Measurements from ENCODE around the gene ARID3A.

Gene ARID3A

DNA sequence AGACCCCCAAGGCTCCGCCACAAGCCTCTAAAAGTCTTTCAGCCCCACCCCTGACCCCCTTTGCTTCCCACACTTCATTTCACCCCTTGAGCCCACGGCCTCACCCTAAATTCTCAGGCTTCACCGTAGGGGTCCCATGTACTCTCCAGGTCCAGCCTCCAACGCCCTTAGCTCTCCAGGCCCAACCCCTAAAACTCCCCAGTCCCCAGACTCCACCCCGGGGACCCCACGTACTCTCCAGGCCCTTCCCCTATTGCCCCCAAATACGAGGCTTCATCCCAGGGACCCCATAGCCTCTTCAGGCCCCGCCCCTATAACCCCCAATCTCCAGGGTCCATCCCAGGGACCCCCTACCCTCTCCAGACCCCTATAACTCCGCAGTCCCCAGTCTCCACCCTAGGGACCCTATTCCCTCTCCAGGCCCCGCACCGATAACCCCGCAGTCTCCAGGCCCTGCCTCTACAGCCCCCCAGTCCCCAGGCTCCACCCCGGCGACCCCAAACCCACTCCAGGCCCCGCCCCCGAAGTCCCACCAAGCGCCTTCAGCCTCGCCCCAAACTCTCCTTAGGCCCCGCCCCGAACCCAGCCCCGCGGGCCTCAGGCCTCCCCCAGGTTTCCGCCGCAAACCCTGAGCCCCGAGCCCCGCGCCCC lies 33.5 kb upstream of the ARID3A start:
- DNase-seq (ENCODE audit: low spot score), result no peak

DNA sequence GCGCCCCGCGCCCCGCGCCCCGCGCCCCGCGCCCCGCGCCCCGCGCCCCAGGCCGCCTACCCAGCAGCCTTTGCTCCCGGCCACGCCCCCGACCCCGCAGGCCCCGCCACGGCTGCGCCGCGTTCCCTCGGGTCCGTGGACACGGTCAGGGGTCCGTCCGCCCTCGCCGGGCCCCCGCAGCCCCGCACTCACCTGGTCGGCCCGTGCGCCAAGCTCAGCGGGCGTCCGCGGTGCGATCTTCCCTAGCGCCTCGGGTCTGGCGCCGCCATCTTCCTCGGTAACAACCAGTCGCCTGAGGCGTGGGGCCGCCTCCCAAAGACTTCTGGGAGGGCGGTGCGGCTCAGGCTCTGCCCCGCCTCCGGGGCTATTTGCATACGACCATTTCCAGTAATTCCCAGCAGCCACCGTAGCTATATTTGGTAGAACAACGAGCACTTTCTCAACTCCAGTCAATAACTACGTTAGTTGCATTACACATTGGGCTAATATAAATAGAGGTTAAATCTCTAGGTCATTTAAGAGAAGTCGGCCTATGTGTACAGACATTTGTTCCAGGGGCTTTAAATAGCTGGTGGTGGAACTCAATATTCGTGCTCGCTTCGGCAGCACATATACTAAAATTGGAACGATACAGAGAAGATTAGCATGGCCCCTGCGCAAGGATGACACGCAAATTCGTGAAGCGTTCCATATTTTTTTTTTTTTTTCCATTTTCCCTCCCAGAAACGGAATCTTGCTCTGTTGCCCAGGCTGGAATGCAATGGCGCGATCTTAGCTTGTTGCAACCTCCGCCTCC lies 32.7 kb upstream of the ARID3A start, which contains the start of the genes MED16 and RNU6-9:
Gene MED16, minus strand, starts transcription at position 294 of the 796 bp plus-strand sequence. CDS start 2,056 bp downstream, outside the sequence.
Gene RNU6-9, plus strand, starts transcription at position 591 of the 796 bp plus-strand sequence.
- DNase-seq (ENCODE audit: low spot score), result peak; percentile 99

DNA sequence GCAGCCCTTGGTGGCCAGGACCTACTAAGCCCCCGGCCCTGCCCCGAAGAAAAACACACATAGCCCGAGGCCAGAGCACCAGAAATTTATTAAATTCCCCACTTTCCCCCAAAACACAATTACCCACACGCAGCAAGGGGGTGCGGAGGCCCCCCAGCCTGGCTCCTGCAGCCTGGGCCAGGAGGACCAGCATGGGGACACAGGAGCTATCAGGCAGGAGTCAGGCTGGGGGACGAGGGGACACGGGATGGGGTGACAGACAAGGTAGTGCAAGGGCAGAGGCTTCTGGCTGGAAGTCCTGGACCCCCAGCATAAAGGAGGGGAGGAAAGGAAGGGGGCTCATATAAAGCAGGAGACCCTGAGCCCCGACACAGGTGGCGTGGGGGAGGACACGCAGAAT lies 29.4 kb upstream of the ARID3A start:
- DNase-seq (ENCODE audit: low spot score), result no peak

DNA sequence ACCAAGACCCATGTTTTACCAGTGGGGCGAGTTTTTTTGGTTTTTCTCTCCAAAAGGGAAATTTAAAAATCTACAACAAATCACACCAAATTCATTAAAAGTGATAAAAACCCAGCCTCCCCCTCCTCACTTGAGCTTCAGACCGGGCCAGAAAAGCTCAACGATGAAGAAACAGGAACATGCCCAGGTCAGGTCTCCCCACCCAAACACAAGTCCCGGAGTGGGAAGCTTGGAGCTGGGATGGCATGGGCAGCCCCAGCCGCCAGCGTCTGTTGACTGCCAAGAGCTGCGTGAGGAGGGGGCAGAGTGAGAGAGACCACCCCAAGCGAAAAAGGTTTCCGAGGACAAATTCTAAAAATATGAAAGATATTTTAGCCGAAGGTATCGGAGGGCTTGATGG lies 28.8 kb upstream of the ARID3A start:
- no peak for DNase-seq (ENCODE audit: low spot score)

GRCh38 chr19:897442-898039 lies 28.3 kb upstream of the ARID3A start:
- DNase-seq (ENCODE audit: low spot score), result no peak

GRCh38 chr19:898663-899062 lies 27.2 kb upstream of the ARID3A start:
- no peak for DNase-seq (ENCODE audit: low spot score)

- no peak for DNase-seq (ENCODE audit: low spot score)
Observed at GRCh38 chr19:899336-900042, 26.3 kb upstream of the ARID3A start.

- no peak for DNase-seq (ENCODE audit: low spot score)
Observed at GRCh38 chr19:900043-900301, 25.9 kb upstream of the ARID3A start.

- peak; percentile 65 for DNase-seq (ENCODE audit: low spot score)
Observed at GRCh38 chr19:900302-901111, 25.3 kb upstream of the ARID3A start.

GRCh38 chr19:901216-902092 lies 24.4 kb upstream of the ARID3A start:
- DNase-seq (ENCODE audit: low spot score), result no peak

GRCh38 chr19:902093-902370 lies 23.8 kb upstream of the ARID3A start:
- DNase-seq (ENCODE audit: low spot score), result no peak

- DNase-seq (ENCODE audit: low spot score), result no peak
Observed at GRCh38 chr19:902446-903226, 23.2 kb upstream of the ARID3A start.

- no peak for DNase-seq (ENCODE audit: low spot score)
Observed at GRCh38 chr19:903266-903797, 22.5 kb upstream of the ARID3A start.

DNA sequence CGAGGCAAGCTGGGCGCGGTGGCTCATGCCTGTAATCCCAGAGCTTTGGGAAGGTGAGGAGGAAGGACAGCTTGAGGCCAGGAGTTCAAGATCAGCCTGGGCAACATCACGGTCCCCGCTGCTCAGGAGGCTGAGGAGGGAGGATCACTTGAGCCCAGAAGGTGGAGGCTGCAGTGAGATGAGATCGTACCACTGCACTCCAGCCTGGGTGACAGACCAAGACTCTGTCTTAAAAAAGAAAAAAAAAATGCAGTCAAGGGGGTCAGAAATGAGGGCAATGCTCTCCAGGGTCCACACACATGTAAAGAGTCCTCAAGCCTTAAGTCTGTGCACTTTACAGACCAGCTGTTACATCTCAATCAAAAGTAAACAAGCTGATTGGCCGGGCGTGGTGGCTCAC lies 21.3 kb upstream of the ARID3A start:
- no peak for DNase-seq (ENCODE audit: low spot score)

- DNase-seq (ENCODE audit: low spot score), result no peak
Observed at GRCh38 chr19:906480-906879, 19.4 kb upstream of the ARID3A start.

GRCh38 chr19:907183-907853 lies 18.5 kb upstream of the ARID3A start:
- DNase-seq (ENCODE audit: low spot score), result no peak

- DNase-seq (ENCODE audit: low spot score), result no peak
Observed at GRCh38 chr19:911197-912033, 14.4 kb upstream of the ARID3A start.
